Body of pancreas (tissue), 4 donors: Measurements from ENCODE around the gene MYO6.

Experiments
- CTCF ChIP-seq, 7 experiments: fragments of 450-650 bp in 4 of 7; fragments of 200-600 bp in 3 of 7; sonication (generic) in 3 of 7; IDR thresholded peaks; one replicate each; pipeline ENCODE4 v1.5.1; 2016 to 2019; ENCODE audit warnings: antibody characterized with exemption in 7 of 7
- POLR2A ChIP-seq, 3 donors: fragments of 450-650 bp; IDR thresholded peaks; one replicate each; pipeline ENCODE4 v1.6.1; 2016; ENCODE audit warnings: antibody characterized with exemption in 3 of 3, mild to moderate bottlenecking in 2 of 3

GRCh38 chr6:75711173-75711572, 37.9 kb upstream of the MYO6 start:
- no peak for TF ChIP-seq POLR2A (IDR thresholded peaks at IDR 0.05)
- TF ChIP-seq CTCF (IDR thresholded peaks at IDR 0.05): no peak
